Ramos (cell line): ENCODE data around the gene VCP.

ENCODE experiments used
- in situ Hi-C: fragments of 300-500 bp; cut with MboI; formaldehyde crosslinking; loops from one replicate; pipeline ENCODE4 v1.14.3; 2022; ENCODE audit warnings: low sequenced_read_pairs; ENCODE audit not compliant: unreplicated experiment

The VCP gene

GRCh38 chr9:35104586-35104985 is 32.2 kb upstream of the VCP start:
- in situ Hi-C loops: no loop called here

- in situ Hi-C loops: no loop called here
Observed at GRCh38 chr9:35103660-35104191, 31.3 kb upstream of the VCP start.

GRCh38 chr9:35102769-35103659 is 30.6 kb upstream of the VCP start, which contains the start of gene STOML2:
STOML2 (minus strand) TSS chr9:35103131; CDS start chr9:35103094, 37 bp downstream.
- in situ Hi-C loops: no loop called here

DNA sequence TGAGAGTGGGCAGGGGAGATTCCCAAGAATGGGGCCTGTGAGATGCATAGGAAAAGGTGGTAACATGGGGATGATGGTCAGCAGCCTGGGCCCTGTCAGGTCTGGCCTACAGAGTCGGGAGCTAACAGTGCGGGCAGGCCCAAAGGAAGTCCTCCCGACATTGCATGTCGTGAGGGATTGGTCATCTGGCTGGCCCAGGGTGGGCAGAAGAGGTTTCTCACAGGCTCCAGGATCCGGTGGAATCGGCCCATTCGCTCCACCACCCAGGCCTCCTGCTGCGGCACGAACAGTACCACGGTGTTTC is 30.0 kb upstream of the VCP start:
- in situ Hi-C loops: no loop called here

DNA sequence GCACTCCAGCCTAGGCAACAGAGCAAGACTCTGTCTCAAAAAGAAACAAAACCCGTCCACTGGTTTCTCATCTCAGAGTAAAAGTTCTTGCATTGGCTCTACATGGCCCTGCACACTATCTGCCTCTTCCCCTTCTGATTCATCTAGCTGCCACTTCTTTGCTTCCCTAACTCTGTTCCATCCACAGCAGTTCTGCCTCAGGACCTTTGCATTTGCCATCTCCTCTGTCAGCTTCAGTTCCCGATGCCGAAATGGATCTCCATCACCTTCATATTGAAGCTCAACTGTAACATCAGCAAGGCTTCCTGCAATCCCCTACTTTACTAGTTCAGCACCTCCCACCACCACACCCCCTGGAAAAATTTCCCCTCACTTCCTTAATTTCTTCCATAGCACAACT is 25.1 kb upstream of the VCP start:
- in situ Hi-C loops: loop anchor here (25.0 kb wide), 1 partner anchor 640 kb away; the partner anchor contains the start of genes CREB3, GBA2, RGP1 and TLN1

GRCh38 chr9:35096035-35096849 is 23.8 kb upstream of the VCP start, which contains the start of gene PIGO:
PIGO (minus strand) TSS chr9:35096591; CDS start chr9:35095565, 1,026 bp downstream.
- in situ Hi-C loops: loop anchor here (25.0 kb wide), 1 partner anchor 641 kb away; the partner anchor contains the start of genes CREB3, GBA2, RGP1 and TLN1

- in situ Hi-C loops: loop anchor here (25.0 kb wide), 1 partner anchor 646 kb away; the partner anchor contains the start of genes CREB3, GBA2, RGP1 and TLN1
Observed at GRCh38 chr9:35091536-35091935, 19.1 kb upstream of the VCP start.

DNA sequence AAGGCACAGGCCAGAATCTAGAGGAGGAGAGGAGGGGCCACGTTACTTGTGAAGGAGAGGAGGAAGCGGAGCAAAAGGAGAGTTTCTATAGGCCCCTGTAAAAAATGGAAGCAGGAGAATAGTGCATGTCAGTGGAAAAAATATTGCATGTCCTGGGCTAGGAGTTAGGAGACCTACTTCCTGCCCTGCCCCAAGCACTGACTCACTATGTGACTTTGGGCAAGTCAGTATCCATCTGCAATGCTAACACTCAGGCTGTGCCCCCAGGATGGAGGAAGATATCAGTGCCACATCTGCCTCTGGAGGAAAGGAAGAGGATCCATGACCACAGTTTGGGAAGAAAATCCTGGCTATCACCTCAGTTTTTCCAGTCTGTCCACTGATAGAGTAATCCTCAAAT is 17.0 kb upstream of the VCP start:
- in situ Hi-C loops: loop anchor here (25.0 kb wide), 1 partner anchor 648 kb away; the partner anchor contains the start of genes CREB3, GBA2, RGP1 and TLN1

DNA sequence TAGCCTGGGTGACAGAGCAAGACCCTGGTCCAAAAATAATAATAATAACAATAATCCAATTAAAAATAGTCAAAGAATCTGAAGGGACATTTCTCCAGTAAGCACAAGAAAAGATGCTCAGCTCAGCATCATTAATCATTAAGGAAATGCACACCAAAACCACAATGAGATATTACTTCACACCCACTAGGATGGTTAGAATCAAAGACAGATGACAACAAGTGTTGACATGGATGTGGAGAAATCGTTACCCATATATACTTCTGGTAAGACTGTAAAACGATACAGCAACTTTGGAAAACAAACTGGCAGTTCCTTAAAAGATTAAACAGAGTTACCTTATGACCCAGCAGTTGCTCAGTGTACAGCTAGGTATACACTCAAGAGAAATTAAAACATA is 12.7 kb upstream of the VCP start:
- in situ Hi-C loops: loop anchor here (25.0 kb wide), 1 partner anchor 652 kb away; the partner anchor contains the start of genes CREB3, GBA2, RGP1 and TLN1

- in situ Hi-C loops: loop anchor here (25.0 kb wide), 1 partner anchor 658 kb away; the partner anchor contains the start of genes CREB3, GBA2, RGP1 and TLN1
Observed at GRCh38 chr9:35079426-35080341, 7.3 kb upstream of the VCP start, which contains the start of gene FANCG. FANCG (minus strand) TSS chr9:35079942; CDS start chr9:35079524, 418 bp downstream.

DNA sequence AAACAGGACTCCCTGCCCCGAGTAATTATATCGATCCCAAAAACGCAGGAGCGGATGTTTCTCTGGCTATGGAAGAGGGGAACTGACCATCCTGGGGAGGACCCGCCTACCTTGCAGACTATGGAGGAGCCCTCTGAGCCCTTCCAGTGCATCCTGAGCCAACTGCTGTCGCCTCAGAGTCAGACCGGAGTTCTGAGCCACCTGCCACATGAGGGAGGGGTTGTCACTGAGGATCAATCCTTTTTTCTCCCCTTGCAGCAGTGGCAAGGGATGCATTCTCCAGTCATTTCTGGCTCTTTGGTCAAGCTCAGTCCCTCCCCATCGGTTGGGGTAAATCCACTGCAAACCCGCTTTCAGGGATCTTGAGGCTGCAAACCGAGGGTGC is 6.6 kb upstream of the VCP start:
- in situ Hi-C loops: loop anchor here (25.0 kb wide), 1 partner anchor 658 kb away; the partner anchor contains the start of genes CREB3, GBA2, RGP1 and TLN1

- in situ Hi-C loops: loop anchor here (25.0 kb wide), 1 partner anchor 659 kb away; the partner anchor contains the start of genes CREB3, GBA2, RGP1 and TLN1
Observed at GRCh38 chr9:35078066-35078465, 5.6 kb upstream of the VCP start.

DNA sequence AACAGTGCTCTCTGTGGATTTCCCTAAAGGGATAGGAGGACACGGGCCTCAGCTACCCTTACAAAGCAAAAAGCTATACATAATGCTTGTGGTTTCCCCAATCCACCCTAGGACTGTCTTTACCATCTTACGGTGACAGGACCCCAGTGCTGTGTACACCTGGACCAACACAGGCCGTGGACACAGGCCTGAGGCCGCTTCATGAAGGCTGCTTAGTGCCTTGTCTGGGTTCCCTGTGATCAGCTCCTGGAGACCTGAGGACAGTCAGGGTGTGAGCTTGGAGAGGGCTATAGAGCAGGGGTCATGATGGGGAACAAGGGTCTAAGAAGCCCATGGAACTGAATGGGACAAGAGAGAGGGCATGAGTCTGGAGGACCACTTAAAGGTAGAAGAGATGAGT is 4.4 kb upstream of the VCP start:
- in situ Hi-C loops: loop anchor here (25.0 kb wide), 1 partner anchor 660 kb away; the partner anchor contains the start of genes CREB3, GBA2, RGP1 and TLN1

DNA sequence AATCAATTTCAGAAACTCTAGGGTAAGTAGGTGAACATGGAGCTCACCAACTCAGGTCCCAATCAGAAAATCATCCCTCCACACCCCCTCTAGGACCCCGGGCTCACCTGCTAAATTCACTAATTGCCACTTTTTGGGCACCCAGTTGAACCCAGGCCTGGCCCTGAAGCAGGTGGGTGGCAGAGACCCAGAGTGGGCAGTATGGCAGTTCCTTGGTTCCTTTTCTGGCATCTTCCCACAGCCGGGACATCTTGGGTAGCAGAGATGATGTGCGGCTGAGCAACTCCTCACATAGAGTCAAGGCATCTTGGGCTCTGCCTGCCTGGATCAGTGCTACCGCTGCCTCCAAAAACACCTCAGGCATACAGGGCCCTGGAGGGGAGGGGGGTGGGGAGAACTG is 2.9 kb upstream of the VCP start:
- in situ Hi-C loops: loop anchor here (25.0 kb wide), 1 partner anchor 662 kb away; the partner anchor contains the start of genes CREB3, GBA2, RGP1 and TLN1

DNA sequence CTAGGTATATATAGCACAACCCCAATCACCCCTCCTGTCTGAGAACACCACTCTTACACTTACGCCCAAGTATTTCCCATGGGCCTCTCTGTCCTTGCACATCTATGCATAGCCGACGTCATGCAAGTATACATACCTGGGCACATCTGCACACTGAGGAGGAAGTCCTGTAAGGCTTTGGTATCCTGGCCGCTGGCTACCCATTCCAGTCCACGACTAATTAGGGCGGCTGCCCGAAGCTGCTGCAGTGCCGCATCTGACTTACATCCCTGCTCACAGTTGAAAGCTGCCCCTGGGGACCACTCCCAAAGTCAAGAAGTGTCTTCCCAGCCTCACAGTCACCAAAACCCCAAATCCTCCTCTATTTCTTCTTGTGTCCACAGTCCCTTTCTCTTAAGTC is 2.4 kb upstream of the VCP start:
- in situ Hi-C loops: loop anchor here (25.0 kb wide), 1 partner anchor 663 kb away; the partner anchor contains the start of genes CREB3, GBA2, RGP1 and TLN1

DNA sequence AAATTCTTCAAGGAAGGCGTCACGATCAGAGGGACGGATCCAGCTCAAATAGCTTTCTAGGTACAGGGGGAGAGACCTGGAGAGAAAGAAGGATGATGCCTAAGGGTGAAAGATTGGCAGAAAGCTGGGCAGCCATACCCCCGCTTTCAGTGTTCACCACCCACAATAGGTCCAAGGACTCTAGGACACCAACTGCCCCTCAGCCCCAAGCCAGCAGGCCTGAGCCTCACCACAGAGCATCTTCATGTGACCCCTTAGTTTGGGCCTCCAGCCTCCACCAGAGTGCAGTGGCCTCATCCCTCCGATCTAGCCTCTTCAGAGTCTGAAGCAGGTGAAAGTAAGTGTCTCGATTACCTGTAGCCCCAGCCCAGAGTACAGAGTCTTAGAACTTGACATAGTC is 1.7 kb upstream of the VCP start:
- in situ Hi-C loops: no loop called here

GRCh38 chr9:35073279-35073612 is 821 bp upstream of the VCP start:
- in situ Hi-C loops: no loop called here

DNA sequence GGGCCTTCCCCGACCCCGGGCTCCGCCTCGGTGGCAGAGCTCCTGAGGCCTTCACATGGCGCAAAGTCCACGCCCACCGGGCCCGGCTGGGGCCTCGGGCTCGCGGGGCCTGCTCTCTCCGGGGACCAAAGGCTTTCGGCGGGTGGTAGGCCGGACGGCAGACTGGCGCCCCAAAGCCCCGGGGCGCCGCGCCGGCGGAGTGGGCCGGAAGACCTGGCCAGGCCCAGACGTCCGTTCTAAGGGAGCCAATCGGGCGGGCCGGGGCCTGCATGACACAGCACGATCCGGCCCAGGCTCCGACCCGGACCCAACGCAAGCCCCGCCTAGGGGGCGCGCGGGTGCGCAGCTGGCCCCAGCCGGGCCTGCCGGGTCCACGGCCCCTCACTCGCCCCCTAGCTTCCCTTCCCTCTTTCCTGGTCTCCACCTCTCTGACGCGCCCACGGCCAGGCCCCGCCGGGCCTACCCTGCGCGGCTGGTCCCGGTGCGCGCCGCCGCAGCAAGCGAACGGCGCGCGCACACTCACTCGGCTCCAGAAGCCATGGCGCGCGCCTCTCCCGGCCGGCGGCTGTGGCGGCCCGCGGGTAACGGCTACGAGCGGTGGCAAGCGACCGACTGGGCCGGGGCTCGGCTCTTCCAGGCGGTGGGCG is 488 bp downstream of the VCP start:
- in situ Hi-C loops: no loop called here
